GM18909 (cell line): ENCODE results near the gene TRAIP.
A peak's percentile ranks its signal among the peaks of the same experiment; 100 is the strongest.
"Not testable (repeated sequence)": the region's sequence is repeated elsewhere in the genome, so short reads cannot be mapped to it uniquely, and the experiment has no call there.

Experiments
- ATAC-seq: cut with Tn5 transposase; IDR thresholded peaks from one replicate; pipeline ENCODE4 v1.9.1; 2021; ENCODE audit warnings: mild to moderate bottlenecking; ENCODE audit not compliant: unreplicated experiment, poor library complexity

The TRAIP gene

DNA sequence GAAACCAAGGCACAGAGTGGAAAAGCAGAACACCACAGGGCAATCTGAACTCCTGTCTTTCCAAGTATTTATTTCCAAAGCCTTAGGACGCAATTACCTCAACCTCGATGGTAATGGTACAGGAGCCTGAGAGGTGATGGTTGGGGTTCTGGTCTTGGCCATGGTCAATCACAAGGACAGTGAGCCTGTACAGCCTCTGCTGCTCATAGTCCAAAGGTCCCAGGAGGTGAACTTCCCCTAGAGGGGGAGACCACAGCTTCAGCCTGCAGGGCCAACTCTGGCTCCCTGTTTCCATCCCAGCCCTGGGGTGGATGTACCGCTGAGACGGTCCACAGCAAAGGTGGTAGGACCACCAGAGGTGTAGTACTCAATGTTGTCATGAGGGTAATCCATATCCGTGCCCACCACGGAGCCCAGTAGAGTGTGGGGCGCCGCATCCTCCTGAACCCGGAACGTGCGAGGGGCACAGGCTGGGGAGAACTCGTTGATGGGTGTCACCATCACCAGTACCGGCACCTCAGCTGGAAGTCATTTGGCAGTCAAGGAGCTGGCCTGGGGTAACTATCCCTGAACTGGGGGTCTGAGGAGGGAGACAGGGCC lies 62.8 kb downstream of the TRAIP start:
- ATAC-seq, result no peak

DNA sequence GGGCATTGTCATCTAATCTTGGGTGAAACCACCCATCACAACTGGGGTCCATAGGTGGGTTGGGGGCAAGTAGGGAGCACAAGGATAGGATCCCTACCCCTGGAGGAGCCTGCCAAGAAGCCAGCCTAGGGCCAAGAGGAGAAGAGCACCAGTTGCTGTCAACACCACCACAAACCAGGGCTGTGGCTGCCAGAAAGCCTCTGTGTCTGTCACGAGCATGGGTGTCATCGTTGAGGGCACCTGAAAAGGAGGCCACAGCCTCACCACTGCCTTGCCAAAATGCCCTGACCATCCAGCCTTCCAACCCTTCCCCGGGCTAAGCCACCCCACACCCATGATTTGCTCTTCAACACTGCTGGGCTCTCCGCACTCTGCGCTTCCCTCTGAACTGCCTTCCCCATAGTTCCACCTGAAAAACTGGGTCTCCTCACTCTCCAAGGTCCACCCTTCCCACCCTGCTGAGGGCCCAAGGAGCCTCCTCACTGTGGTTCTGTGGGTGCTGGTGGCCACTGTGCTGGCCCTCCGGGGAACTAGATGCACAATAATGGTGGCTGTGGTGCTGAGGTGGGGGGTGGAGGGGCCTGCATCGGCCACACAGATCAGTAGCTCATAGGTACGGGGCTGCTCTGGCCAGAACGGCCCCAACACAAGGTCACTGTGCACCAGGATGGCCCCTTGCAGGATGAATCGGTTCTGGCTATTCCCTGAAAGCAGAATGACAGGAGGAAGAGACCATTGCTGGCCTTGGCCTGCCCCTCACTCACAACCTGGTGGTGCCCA lies 63.8 kb downstream of the TRAIP start:
- ATAC-seq, result no peak

DNA sequence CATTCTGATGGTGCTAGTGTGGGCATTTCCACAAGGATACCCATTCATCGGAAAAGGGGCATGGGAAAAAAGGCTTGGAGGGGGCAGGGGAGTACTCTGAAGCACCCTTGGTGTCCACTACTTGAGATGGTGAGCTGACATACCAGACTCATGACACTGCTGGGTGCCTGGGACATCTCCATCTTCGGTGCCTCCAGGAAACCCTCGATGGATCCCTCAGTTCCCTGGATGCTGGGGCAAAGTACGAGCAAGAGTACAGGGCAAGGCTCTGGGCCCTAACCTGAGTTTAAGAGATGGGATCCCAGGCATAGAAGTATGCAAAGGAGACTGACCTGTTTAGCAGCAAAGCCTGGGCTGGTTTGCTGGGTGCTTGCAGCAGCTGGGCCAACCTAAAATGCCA lies 64.8 kb downstream of the TRAIP start:
- no peak for ATAC-seq

GRCh38 chr3:49790626-49791411 lies 65.5 kb downstream of the TRAIP start:
- ATAC-seq, result no peak

GRCh38 chr3:49788056-49788455 lies 68.3 kb downstream of the TRAIP start:
- no peak for ATAC-seq

DNA sequence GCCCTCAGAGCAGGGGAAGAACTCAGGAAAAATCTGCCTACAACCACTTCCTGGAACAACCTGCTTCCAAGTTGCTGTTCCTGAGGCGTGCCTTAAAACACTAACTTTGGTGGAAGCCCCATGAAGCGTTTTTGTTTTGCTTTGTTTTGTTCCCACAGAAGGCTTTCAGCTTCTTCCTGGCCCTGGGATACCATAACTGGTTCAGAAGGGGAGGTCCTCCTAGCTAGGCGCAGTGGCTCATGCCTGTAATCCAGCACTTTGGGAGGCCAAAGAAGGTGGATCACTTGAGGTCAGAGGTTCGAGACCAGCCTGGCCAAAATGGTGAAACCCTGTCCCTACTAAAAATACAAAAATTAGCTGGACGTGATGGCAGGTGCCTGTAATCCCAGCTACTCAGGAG lies 68.8 kb downstream of the TRAIP start:
- ATAC-seq, result no peak

DNA sequence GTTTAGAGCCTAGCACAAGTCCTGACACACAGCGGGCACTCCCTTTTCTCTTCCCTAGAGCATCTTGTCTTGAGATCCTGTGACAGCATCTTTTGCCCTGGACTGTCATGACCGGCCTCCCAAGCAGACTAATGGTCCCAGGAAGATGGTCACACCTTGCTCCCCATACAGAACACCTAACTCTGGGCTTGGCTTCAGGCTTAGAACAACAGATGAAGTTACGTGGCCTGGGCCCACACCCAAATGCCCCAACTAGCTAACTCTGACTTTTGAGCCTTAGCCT lies 69.2 kb downstream of the TRAIP start:
- peak; percentile 2 for ATAC-seq

DNA sequence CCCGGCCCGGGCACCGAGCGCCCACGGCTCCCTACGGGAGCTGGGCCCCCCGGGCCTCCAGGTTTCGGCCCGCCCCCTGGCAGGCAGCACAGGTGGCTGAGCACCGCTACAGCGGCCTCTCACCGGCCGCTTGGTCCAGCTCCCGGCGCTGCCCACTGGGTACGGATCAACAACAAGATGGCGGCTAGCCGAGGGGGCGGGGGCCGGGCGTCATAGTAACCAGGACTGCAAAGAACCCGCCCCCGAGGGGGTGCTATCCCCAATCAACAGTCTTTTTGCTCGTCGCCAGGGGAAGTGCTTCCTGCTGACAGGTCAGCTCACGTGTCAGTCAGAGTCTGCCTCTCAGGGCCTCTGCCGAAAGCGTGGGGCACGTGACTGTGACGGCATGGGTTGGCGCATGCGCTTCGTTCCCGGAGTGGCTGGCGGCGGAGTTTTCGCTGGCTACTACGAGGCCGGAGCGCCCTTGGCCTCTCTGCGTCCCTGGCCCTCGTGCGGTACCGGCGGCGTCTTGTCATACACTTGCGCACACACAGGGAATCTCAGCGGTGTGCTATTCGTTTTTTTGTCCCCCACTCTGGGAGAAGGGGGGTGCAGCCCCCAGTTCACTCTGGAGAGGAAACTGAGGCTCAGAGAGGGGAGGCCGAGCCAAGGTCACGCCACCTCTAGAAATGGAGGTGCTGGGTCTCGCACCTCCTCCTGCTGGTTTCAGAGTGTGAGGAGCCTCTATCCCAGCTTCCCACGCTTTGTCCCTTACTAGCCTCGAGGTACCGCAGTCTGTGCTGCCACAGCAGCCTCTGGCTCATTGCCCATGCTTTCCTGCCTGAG lies 69.8 kb downstream of the TRAIP start, which contains the start of gene IP6K1:
Gene IP6K1, minus strand, starts transcription at position 186 of the 825 bp plus-strand sequence. CDS start 38,502 bp downstream, outside the sequence.
- peak; percentile 97 for ATAC-seq

- ATAC-seq, result peak; percentile 55
Measured at GRCh38 chr3:49785565-49786356, 70.6 kb downstream of the TRAIP start.

- ATAC-seq, result not testable (repeated sequence)
Measured at GRCh38 chr3:49782277-49782676, 74.1 kb downstream of the TRAIP start.

- no peak for ATAC-seq
Measured at GRCh38 chr3:49781415-49782199, 74.8 kb downstream of the TRAIP start.

DNA sequence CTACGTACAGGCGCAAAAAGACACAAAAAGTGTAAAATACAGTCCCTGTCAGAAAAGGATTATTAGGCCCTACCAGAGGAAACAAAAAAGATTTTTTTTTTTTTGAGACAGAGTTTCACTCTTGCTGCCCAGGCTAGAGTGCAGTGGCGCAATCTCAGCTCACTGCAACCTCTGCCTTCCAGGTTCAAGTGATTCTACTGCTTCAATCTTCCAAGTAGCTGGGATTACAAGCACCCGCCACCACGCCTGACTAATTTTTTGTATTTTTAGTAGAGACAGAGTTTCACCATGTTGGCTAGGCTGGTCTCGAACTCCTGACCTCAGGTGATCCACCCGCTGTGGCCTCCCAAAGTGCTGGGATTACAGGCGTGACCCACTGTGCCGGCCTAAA lies 75.4 kb downstream of the TRAIP start:
- not testable (repeated sequence) for ATAC-seq

DNA sequence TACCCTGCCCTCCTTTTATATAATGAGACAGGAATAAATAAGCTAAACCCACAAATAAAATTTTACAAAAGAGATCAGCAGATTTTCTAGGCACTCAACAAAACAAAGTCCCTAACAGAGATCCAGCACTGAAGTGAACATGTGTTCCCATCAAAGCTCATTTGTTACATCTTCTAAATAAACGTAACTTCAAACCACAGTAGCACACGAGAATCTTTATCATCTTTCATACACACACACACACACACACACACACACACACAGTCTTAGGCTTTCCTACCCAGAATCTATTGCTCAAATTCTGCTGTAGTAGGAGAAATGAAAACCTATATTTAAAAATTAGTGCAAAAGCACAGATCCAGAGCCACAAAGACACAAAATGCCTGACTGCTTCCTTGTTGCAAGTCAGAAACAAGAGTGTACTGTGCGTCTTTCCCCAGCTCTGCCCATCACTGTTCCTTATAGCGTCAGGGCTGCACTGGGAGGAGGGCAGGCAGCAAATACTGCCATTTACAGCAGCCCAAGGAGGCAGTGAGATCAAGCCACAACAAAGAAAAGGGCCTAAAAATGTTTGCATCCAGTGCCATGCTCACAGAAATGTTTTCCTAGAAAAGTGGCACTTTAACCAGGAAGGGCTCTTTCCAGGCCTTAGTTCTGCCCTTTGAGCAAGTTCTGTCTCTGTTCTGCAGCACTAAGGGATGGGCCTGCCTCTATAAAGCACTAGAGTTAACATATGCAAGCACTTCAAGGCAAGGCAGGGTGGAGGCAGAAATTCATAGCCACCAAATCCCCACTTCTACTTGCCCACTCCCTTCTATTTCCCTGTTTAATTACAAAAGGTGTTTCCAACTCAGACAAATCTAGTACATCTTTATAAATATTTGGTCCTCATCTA lies 76.0 kb downstream of the TRAIP start:
- ATAC-seq, result no peak

DNA sequence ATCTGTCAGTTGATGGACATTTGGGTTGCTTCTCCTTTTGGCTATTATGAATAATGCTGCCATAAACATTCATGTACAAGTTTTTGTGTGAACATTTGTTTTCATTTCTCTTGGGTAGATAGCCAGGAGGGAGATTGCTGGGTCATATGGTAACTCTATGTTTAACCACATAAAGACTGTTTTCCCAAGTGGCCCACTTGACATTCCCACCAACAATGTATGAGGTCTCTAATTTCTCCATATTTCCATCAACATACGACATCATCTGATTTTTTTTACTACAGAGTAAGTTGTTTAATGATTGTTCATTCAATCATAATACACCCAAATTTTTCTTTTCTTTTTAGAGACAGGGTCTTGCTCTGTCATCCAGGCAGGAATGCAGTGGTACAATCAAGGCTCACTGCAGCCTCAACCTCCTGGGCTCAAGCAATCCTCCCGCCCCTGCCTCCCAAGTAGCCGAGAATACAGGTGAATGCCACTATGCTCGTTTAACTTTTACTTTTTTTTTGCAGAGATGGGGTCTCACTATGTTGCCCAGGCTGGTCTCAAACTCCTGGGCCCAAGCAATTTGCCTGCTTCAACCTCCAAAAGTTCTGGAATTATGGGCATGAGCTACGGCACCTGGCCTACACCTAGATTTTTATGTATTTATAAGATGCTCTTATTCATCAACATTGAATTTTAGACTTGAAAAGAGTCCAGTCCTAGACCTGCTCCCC lies 76.8 kb downstream of the TRAIP start:
- no peak for ATAC-seq
